Bronchial epithelial cell (primary cell): ENCODE measurements around the gene NME4. TPM values are rescaled to one million over a fixed set of nuclear protein-coding genes. Genes with fewer than 3 reads are reported as not detected.
A peak's percentile ranks its signal among the peaks of the same experiment; 100 is the strongest.
"Not testable (repeated sequence)": the region's sequence is repeated elsewhere in the genome, so short reads cannot be mapped to it uniquely, and the experiment has no call there.

Experiments
- DNase-seq: peaks from one replicate; pipeline ENCODE4 v3.0.0-alpha.2; 2010; ENCODE audit warnings: low read depth
- FAIRE-seq: peaks from 2 replicates; lab custom pipeline; 2011; peaks lifted over from hg19 to GRCh38; lab: Jason Lieb, UNC
- H3K27me3 ChIP-seq: 2 replicates; pipeline ENCODE4 v1.5.1; 2011; ENCODE audit warnings: low read length; ENCODE audit not compliant: control insufficient read depth, insufficient read depth
- H3K36me3 ChIP-seq: 2 replicates; pipeline ENCODE4 v1.5.1; 2011; ENCODE audit warnings: low read length; ENCODE audit not compliant: control insufficient read depth, insufficient read depth
- H3K4me3 ChIP-seq: 2 replicates; pipeline ENCODE4 v1.5.1; 2011; ENCODE audit warnings: mild to moderate bottlenecking, low read depth, low read length, control low read depth
- CTCF ChIP-seq: IDR thresholded peaks from 2 replicates; pipeline ENCODE4 v1.5.1; 2011; ENCODE audit warnings: mild to moderate bottlenecking, moderate library complexity, low read length, control low read depth, inconsistent platforms; ENCODE audit not compliant: insufficient read depth, severe bottlenecking
- total RNA-seq: library from RNA; depleted of rRNA; stranded (reverse); fragments of >200 nt; gene quantifications from 2 replicates; pipeline ENCODE4 v1.2.1, GENCODE V29; 2014

The NME4 gene
- total RNA-seq, 1 donor from 2014 or later: 35.3 TPM

DNA sequence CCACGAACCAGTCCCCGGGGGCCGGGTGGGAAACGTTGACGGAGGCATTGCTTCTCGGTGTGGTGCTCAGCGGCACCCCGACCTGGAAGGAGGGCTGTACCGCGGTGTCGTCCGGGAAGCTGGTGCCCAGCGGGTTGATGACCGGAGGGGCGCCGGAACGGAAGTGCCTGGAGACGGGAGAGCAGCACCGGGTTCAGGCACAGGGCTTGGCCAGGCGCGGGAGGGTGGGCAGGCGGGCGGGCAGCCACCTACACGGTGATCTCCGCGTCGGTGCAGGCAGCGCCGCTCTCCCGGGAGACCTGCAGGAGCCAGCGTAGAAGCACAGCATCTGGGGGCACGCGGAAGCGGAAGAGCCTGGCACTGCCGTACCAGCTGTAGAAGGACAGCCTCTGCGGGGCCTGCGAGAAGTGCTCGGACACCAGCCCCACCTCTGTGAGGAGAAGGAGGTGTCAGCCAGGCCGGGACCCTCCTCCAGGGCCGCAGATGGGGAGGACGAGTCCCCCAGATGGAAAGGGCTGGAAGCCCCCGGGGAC lies 19.5 kb upstream of the NME4 start:
- Histone ChIP-seq H3K4me3 (no peak overlapping the region), H3K27me3 (no peaks in the 10 kb centered on the region), H3K36me3 (peaks cover 6% of the 10 kb centered on the region)
- no peak for FAIRE-seq
- no peak for TF ChIP-seq CTCF
- DNase-seq: no peak

- H3K36me3 ChIP-seq, FAIRE-seq, DNase-seq, H3K4me3 ChIP-seq, H3K27me3 ChIP-seq: not testable (repeated sequence)
Measured at GRCh38 chr16:378113-378820, 18.7 kb upstream of the NME4 start.

- DNase-seq (no peak), FAIRE-seq (no peak)
Measured at GRCh38 chr16:378821-379182, 18.2 kb upstream of the NME4 start.

GRCh38 chr16:379183-379960 lies 17.6 kb upstream of the NME4 start:
- H3K27me3 ChIP-seq: no peaks in the 10 kb centered on the region
- FAIRE-seq (no peak), DNase-seq (no peak)
- H3K4me3 ChIP-seq: no peak overlapping the region
- no peak for TF ChIP-seq CTCF
- H3K36me3 ChIP-seq: peaks cover 6% of the 10 kb centered on the region

More at GRCh38 chr16:378821-379182, 18.2 kb upstream of the NME4 start:
- no peak for TF ChIP-seq CTCF
- no peak overlapping the region for H3K4me3 ChIP-seq
- H3K36me3 ChIP-seq: peaks cover 6% of the 10 kb centered on the region
- H3K27me3 ChIP-seq: no peaks in the 10 kb centered on the region

DNA sequence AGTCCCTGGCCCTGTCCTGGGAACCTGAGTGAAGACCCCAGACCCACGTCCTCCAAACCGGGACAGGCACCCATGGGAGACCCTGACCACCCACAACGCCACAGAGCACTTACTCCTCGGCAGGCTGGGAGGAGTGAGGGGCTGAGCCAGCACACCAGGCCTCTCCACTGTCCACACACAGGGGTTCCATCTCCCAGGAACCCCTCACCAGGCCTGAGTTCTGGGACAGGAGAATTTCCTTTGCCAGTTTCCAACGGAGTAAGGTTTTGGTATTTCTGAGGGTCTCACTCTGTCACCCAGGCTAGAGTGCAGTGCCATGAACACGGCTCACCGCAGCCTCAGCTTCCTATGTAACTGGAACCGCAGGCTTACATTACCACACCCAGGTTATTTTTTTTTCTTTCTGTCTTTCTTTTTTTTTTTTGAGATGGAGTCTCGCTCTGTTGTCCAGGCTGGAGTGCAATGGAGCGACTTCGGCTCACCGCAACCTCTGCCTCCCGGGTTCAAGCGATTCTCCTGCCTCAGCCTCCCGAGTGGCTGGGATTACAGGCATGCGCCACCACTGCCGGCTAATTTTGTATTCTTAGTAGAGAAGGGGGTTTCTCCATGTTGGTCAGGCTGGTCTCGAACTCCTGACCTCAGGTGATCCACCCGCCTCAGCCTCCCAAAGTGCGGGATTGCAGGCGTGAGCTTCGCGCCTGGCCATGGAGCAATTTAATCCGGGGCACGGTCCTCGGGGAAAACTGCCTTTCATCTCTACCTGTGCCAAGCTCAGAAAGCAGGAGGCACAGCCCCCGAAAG lies 16.8 kb upstream of the NME4 start:
- no peak for DNase-seq
- H3K36me3 ChIP-seq: peaks cover 3% of the 10 kb centered on the region
- no peak for FAIRE-seq
- H3K27me3 ChIP-seq: no peaks in the 10 kb centered on the region
- TF ChIP-seq CTCF: no peak
- peak overlapping the region; percentile 74 for H3K4me3 ChIP-seq

GRCh38 chr16:380762-381011 lies 16.3 kb upstream of the NME4 start:
- no peak for FAIRE-seq
- no peaks in the 10 kb centered on the region for H3K27me3 ChIP-seq
- DNase-seq: no peak
- no peak for TF ChIP-seq CTCF
- H3K4me3 ChIP-seq: peak overlapping the region; percentile 74
- H3K36me3 ChIP-seq: peaks cover 3% of the 10 kb centered on the region
